ENCODE results near the gene CRKL.

The CRKL gene

DNA sequence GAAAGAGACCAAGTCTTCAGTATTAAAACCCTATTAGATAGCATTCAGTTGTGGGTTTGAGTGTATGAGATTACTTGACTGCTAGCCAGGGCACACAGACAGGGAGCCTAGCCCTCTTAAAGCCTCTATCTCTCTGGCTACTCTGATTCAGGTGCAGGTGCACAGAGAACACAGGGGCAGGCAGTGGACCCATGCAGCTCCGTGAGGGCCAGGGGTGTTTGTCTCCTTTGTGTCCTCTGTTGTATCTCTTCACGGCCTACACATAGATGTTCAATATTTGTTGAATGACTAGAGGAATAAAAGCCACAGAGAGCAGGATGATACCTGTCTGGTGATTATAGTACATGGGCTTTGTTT lies 28.3 kb downstream of the CRKL start:
- FAIRE-seq (no peak), DNase-seq (ENCODE audit: insufficient read length, low spot score) (no peak)
- no peak for TF ChIP-seq CTCF (IDR thresholded peaks at IDR 0.05; ENCODE audit: insufficient read depth, missing control alignments)

- TF ChIP-seq CTCF (IDR thresholded peaks at IDR 0.05; ENCODE audit: insufficient read depth, missing control alignments): no peak
- FAIRE-seq (no peak), DNase-seq (ENCODE audit: insufficient read length, low spot score) (no peak)
Observed at GRCh38 chr22:20946080-20946986, 29.1 kb downstream of the CRKL start.

DNA sequence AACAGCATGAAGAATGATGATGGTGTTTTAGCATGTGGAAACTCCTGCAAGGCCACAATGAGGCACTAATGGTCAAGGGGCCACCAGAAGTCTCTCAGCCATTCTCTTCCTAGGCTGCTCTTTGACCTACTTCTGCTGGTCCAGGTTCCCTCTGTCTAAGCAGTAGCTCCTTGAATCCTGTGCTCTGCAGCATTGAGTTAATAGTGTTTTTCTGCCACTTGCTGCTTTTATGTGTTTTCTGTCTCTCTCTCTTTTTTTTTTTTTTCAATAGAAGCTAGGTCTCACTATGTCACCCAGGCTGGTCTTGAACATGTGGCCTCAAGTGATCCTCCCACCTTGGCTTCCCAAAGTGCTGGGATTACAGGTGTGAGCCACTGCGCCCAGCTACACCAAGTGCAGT lies 29.8 kb downstream of the CRKL start:
- no peak for DNase-seq (ENCODE audit: insufficient read length, low spot score)
- no peak for TF ChIP-seq CTCF (IDR thresholded peaks at IDR 0.05; ENCODE audit: insufficient read depth, missing control alignments)
- FAIRE-seq: no peak

DNA sequence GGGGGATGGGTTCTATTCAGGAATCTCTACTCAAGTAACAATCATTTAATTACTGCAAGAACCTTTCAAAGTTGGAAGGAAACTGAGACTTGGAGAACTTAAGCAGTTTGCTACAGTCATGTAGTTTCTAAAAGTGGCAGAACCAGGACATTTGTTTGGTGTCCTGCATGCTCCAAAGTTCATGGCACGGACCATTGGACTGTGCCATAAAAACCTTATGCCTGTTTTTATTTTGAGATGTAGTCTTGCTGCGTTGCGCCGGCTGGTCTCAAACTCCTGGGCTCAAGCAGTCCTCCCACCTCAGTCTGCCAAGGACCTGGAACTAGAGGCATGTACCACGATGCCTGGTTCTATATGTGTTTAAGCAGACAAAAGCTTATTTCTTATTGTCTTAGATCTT lies 31.2 kb downstream of the CRKL start:
- no peak for FAIRE-seq
- DNase-seq (ENCODE audit: insufficient read length, low spot score): no peak
- TF ChIP-seq CTCF (IDR thresholded peaks at IDR 0.05; ENCODE audit: insufficient read depth, missing control alignments): no peak

- no peak for DNase-seq (ENCODE audit: insufficient read length, low spot score)
- no peak for FAIRE-seq
- TF ChIP-seq CTCF (IDR thresholded peaks at IDR 0.05; ENCODE audit: insufficient read depth, missing control alignments): no peak
Observed at GRCh38 chr22:20948989-20949388, 31.8 kb downstream of the CRKL start.

GRCh38 chr22:20949698-20950183 lies 32.5 kb downstream of the CRKL start:
- DNase-seq (ENCODE audit: insufficient read length, low spot score) (no peak), FAIRE-seq (no peak)
- TF ChIP-seq CTCF (IDR thresholded peaks at IDR 0.05; ENCODE audit: insufficient read depth, missing control alignments): no peak

Measured in D721Med (cell line).